Subcutaneous abdominal adipose tissue (tissue), 5 donors: Measurements from ENCODE around the gene NDOR1.

Source experiments
- H3K27ac ChIP-seq: one replicate; pipeline ENCODE4 v1.7.0; 2013; ENCODE audit warnings: low read depth, mild to moderate bottlenecking, inconsistent platforms, low read length, moderate library complexity
- H3K27me3 ChIP-seq, 5 donors: one replicate each; pipeline ENCODE4 v1.7.0; 2013; ENCODE audit warnings: low read length in 5 of 5, inconsistent platforms in 1 of 5; ENCODE audit not compliant: control insufficient read depth in 5 of 5, insufficient read depth in 4 of 5
- H3K36me3 ChIP-seq, 5 donors: one replicate each; pipeline ENCODE4 v1.7.0; 2013; ENCODE audit warnings: low read length in 5 of 5; ENCODE audit not compliant: control insufficient read depth in 5 of 5, insufficient read depth in 5 of 5
- H3K4me1 ChIP-seq, 5 donors: one replicate each; pipeline ENCODE4 v1.7.0; 2013; ENCODE audit warnings: low read length in 5 of 5, mild to moderate bottlenecking in 3 of 5, moderate library complexity in 1 of 5; ENCODE audit not compliant: control insufficient read depth in 5 of 5, insufficient read depth in 5 of 5
- H3K4me3 ChIP-seq, 5 donors: one replicate each; pipeline ENCODE4 v1.7.0; 2013; ENCODE audit warnings: low read length in 5 of 5, low read depth in 1 of 5
- H3K9ac ChIP-seq, 5 donors: one replicate each; pipeline ENCODE4 v1.7.0; 2013; ENCODE audit warnings: low read length in 5 of 5, mild to moderate bottlenecking in 4 of 5, moderate library complexity in 3 of 5
- H3K9me3 ChIP-seq, 5 donors: one replicate each; pipeline ENCODE4 v1.7.0; 2013; ENCODE audit warnings: low read length in 5 of 5; ENCODE audit not compliant: control insufficient read depth in 5 of 5
- donor health status: healthy.
- donor health status: healthy.
- donor health status: healthy.
- donor health status: healthy.
- donor health status: healthy.

Gene NDOR1

GRCh38 chr9:137161558-137162486 lies 43.7 kb upstream of the NDOR1 start:
- Histone ChIP-seq H3K9me3 (peaks cover 0 to 2% (median 0%) of the 10 kb centered on the region in 5 donors), H3K27ac (no peak overlapping the region), H3K27me3 (peaks cover 61 to 89% (median 83%) of the 10 kb centered on the region in 5 donors), H3K36me3 (no peaks in the 10 kb centered on the region), H3K4me3 (no peak overlapping the region), H3K4me1 (peaks cover 0 to 10% (median 4%) of the 10 kb centered on the region in 5 donors), H3K9ac (no peak overlapping the region)

GRCh38 chr9:137162505-137163364 lies 42.8 kb upstream of the NDOR1 start:
- Histone ChIP-seq H3K4me1 (peaks cover 0 to 10% (median 4%) of the 10 kb centered on the region in 5 donors), H3K9ac (no peak overlapping the region), H3K27me3 (peaks cover 60 to 87% (median 81%) of the 10 kb centered on the region in 5 donors), H3K36me3 (no peaks in the 10 kb centered on the region), H3K4me3 (peak overlapping the region in 1 of 5 donors; percentile 22), H3K27ac (no peak overlapping the region), H3K9me3 (peaks cover 0 to 2% (median 0%) of the 10 kb centered on the region in 5 donors)

- Histone ChIP-seq H3K27me3 (peaks cover 54 to 86% (median 75%) of the 10 kb centered on the region in 5 donors), H3K9ac (no peak overlapping the region), H3K27ac (no peak overlapping the region), H3K36me3 (no peaks in the 10 kb centered on the region), H3K4me1 (peaks cover 0 to 15% (median 9%) of the 10 kb centered on the region in 5 donors), H3K9me3 (peaks cover 0 to 2% (median 0%) of the 10 kb centered on the region in 5 donors), H3K4me3 (peak overlapping the region in 1 of 5 donors; percentile 22)
Measured at GRCh38 chr9:137163365-137163715, 42.2 kb upstream of the NDOR1 start.

GRCh38 chr9:137163805-137164204 lies 41.7 kb upstream of the NDOR1 start:
- H3K27me3 ChIP-seq, result peaks cover 54 to 82% (median 72%) of the 10 kb centered on the region in 5 donors
- no peaks in the 10 kb centered on the region for H3K36me3 ChIP-seq
- no peak overlapping the region for H3K27ac ChIP-seq

GRCh38 chr9:137164370-137165249 lies 40.9 kb upstream of the NDOR1 start:
- H3K36me3 ChIP-seq, result no peaks in the 10 kb centered on the region
- no peak overlapping the region for H3K27ac ChIP-seq
- H3K4me3 ChIP-seq, result no peak overlapping the region
- peaks cover 54 to 83% (median 72%) of the 10 kb centered on the region in 5 donors for H3K27me3 ChIP-seq
- peaks cover 0 to 2% (median 0%) of the 10 kb centered on the region in 5 donors for H3K9me3 ChIP-seq
- peaks cover 0 to 28% (median 19%) of the 10 kb centered on the region in 5 donors for H3K4me1 ChIP-seq
- no peak overlapping the region for H3K9ac ChIP-seq

More at GRCh38 chr9:137163805-137164204, 41.7 kb upstream of the NDOR1 start:
- Histone ChIP-seq H3K4me3 (no peak overlapping the region), H3K4me1 (peaks cover 0 to 19% (median 12%) of the 10 kb centered on the region in 5 donors), H3K9me3 (peaks cover 0 to 2% (median 0%) of the 10 kb centered on the region in 5 donors), H3K9ac (no peak overlapping the region)

GRCh38 chr9:137165250-137165836 lies 40.2 kb upstream of the NDOR1 start:
- Histone ChIP-seq H3K27me3 (peaks cover 54 to 84% (median 74%) of the 10 kb centered on the region in 5 donors), H3K9me3 (no peaks in the 10 kb centered on the region), H3K4me1 (peaks cover 0 to 31% (median 20%) of the 10 kb centered on the region in 5 donors), H3K4me3 (no peak overlapping the region), H3K27ac (no peak overlapping the region), H3K36me3 (no peaks in the 10 kb centered on the region), H3K9ac (no peak overlapping the region)

GRCh38 chr9:137166380-137167229 lies 38.9 kb upstream of the NDOR1 start:
- Histone ChIP-seq H3K36me3 (no peaks in the 10 kb centered on the region), H3K27me3 (peaks cover 55 to 88% (median 78%) of the 10 kb centered on the region in 5 donors), H3K9ac (no peak overlapping the region), H3K4me3 (no peak overlapping the region), H3K9me3 (no peaks in the 10 kb centered on the region), H3K27ac (no peak overlapping the region), H3K4me1 (peaks cover 0 to 31% (median 20%) of the 10 kb centered on the region in 5 donors)

- Histone ChIP-seq H3K27ac (no peak overlapping the region), H3K9ac (no peak overlapping the region), H3K36me3 (no peaks in the 10 kb centered on the region), H3K4me1 (peaks cover 0 to 31% (median 20%) of the 10 kb centered on the region in 5 donors), H3K27me3 (peaks cover 55 to 88% (median 81%) of the 10 kb centered on the region in 5 donors), H3K4me3 (no peak overlapping the region), H3K9me3 (no peaks in the 10 kb centered on the region)
Measured at GRCh38 chr9:137167277-137167746, 38.2 kb upstream of the NDOR1 start.
